Stimulated activated CD4-positive, alpha-beta T cell treated with anti-CD3 and anti-CD28 coated beads, Interleukin-15, amount 100 ng/mL, for 1 hour (primary cell): ENCODE data around the gene NFXL1.
"Not testable (repeated sequence)": the region's sequence is repeated elsewhere in the genome, so short reads cannot be mapped to it uniquely, and the experiment has no call there.

Experiments
- DNase-seq, 2 donors: peaks; one replicate each; pipeline ENCODE4 v3.0.0-alpha.2; 2020; ENCODE audit warnings: low read depth in 1 of 2, low spot score in 1 of 2

The NFXL1 gene

GRCh38 chr4:47914220-47914925, at the start of gene NFXL1:
Gene NFXL1, minus strand, starts transcription at chr4:47914583. Its CDS starts 380 bp downstream, at chr4:47914203.
- peak; percentile 90 to 92 for DNase-seq

- no peak for DNase-seq
These were observed 40.3 kb upstream of the NFXL1 start for GRCh38 chr4:47954677-47955076.

DNA sequence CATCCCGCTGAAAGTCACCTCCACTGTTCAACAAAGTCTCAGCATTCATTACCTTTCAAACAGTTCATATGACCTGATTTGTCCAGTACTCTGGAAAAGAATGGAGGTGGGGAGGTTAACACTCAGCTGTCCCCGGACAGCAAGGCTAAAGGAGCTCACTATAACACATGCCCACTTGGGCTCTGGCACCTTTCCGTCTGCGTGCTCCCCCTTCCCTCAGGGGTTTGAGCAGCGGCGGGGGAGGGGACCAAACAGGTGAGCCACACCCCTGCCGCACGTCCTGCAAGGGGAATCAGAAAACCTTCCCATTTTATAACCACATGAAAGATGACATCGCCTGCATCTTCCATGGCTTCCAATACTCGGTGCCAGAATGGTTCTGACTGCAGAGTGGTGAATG, 39.9 kb upstream of the NFXL1 start:
- DNase-seq = no peak

GRCh38 chr4:47945930-47946726, 31.7 kb upstream of the NFXL1 start:
- DNase-seq = no peak

GRCh38 chr4:47942081-47942819, 27.9 kb upstream of the NFXL1 start:
- DNase-seq = no peak

DNA sequence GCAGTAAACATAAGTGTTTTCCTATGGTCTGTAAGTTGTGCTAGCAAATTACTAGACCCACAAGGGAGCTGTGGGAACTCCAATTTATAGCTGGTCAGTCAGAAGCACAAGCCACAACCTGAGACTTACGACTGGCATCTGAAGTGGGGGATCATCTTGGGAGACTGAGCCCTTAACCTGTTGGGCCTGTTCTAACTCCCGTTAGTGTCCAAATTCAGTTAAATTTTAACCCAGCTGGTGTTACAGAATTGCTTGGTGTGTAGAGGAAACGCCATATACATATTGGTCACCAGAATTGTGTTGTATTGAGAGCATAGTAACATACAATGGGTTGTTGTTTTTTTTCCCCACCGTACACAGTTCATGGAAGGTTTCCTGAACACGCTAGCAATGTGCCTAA, 25.1 kb upstream of the NFXL1 start:
- no peak for DNase-seq

GRCh38 chr4:47936336-47936735, 22.0 kb upstream of the NFXL1 start:
- DNase-seq = no peak

GRCh38 chr4:47933840-47934239, 19.5 kb upstream of the NFXL1 start:
- DNase-seq = no peak

GRCh38 chr4:47930971-47931804, 16.8 kb upstream of the NFXL1 start:
- DNase-seq = no peak

DNA sequence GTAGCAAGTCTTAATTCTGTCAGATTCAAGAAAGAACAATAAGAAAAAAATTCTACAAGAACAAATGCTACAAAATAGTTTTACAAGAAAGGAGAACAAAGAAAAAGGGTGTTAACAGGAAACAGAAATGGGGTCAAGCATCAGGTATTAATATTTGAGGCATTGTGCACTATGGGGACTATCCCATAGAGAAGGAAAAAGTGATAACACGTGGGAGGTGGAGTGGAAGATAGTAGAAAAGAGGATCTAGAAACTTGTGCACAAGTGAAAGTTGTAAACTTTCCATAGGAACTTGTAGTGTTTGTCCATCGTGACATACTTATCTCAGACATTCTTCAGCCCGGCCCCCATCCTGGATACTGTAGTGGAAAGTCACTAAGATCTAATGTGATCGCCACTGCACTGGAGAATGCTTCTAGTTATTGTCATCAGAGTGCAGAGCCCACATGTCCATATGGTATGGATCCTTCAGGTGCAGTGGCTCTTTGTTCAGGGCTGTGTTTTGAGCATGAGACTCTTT, 15.4 kb upstream of the NFXL1 start:
- DNase-seq = no peak

- peak in 1 of 2 donors; percentile 12 for DNase-seq
These were observed 12.4 kb upstream of the NFXL1 start for GRCh38 chr4:47926667-47927258.

DNA sequence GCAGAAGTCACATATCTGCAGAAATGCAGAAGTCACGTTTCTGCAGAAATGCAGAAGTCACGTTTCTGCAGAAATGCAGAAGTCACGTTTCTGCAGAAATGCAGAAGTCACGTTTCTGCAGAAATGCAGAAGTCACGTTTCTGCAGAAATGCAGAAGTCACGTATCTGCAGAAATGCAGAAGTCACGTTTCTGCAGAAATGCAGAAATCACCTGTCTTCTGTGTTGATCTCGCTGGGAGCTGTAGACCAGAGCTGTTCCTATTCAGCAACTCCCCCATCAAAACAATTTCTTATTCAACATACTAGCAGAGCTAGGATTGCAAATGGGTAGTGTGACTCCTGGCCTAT, 8.9 kb upstream of the NFXL1 start:
- not testable (repeated sequence) for DNase-seq

DNA sequence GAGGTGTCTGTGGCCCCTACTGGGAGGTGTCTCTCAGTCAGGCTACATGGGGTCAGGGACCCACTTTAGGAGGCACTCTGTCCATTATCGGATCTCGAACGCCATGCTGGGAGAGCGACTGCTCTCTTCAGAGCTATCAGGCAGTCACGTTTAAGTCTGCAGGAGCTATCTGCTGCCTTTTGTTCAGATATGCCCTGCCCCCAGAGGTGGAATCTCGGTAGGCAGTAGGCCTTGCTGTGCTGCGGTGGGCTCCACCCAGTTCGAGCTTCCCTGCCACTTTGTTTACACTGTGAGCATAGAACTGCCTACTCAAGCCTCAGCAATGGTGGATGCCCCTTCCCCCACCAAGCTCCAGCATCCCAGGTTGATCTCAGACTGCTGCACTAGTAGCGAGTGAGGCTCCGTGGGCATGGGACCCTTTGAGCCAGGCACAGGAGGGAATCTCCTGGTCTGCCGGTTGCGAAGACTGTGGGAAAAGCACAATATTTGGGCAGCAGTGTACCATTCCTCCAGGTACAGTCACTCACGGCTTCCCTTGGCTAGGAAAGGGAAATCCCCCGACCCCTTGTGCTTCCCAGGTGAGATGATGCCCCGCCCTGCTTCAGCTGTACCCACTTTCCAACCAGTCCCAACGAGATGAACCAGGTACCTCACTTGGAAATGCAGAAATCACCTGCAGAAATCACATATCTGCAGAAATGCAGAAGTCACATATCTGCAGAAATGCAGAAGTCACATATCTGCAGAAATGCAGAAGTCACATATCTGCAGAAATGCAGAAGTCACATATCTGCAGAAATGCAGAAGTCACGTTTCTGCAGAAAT, 8.3 kb upstream of the NFXL1 start:
- not testable (repeated sequence) for DNase-seq

DNA sequence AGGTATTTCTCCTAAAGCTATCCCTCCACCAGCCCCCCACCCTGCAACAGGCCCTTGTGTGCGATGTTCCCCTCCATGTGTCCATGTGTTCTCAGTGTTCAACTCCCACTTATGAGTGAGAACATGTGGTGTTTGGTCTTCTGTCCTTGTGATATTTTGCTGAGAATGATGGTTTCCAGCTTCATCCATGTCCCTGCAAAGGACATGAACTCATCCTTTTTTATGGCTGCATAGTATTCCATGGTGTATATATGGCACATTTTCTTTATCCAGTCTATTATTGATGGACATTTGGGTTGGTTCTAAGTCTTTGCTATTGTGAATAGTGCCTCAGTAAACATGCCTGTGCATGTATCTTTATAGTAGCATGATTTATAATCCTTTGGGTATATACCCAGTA, 2.8 kb upstream of the NFXL1 start:
- DNase-seq = not testable (repeated sequence)

DNA sequence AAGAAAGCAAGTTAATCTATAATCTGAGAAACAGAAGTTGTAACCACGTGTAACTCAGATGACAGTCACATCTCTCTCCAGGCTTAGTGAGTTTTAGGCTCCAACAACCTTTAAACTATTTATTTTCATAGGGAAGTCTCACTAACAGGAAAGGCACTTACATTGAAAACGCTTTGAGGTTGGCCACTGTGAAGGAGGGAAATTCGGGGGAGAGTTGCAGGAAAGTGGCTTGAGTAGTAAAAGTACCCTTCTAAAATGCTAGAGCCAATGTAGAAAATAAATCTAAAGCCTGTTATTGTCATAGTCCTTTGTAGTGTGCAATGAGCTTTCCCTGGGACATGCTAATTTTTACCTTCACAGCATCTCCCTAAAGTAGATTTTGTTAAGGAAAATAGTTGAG, 995 bp upstream of the NFXL1 start:
- DNase-seq = no peak

DNA sequence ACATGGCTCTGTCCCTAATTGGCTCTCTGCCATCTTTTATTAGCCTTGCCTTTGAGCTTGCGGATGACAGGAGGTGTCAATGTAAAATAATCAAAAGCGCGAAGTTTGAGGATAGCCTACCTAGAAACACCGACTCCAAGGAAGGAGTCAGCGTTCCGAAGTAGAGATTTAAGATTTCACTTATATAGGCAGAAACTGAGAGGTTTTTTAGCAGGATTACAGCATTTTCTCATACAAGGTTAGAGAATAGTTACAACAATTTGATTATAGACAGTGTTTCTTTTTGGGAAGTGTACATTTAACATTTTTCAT, 499 bp upstream of the NFXL1 start:
- no peak for DNase-seq

GRCh38 chr4:47913861-47914219, 543 bp downstream of the NFXL1 start:
- DNase-seq = peak; percentile 4 to 24

- DNase-seq = no peak
These were observed 1.1 kb downstream of the NFXL1 start for GRCh38 chr4:47913330-47913729.

- DNase-seq = no peak
These were observed 7.2 kb downstream of the NFXL1 start for GRCh38 chr4:47907089-47907646.

DNA sequence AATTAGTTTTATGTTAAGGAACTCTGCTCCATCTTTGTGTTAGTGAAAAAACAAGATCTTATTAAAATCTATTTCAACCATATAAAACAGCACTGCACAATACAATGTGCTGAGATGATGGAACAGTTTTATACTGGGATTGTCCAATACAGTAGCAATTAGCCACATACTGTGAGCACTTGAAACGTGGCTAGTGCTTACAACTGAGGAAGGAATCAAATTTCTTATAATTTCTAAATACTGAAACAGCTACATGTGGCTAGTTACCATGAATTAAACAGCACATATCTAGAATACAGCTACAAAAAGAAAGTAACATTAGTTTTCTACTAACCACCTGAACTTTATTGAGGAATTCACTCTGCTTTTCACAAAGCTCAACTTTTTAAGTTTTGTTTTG, 14.7 kb downstream of the NFXL1 start:
- no peak for DNase-seq
